Stimulated activated CD4-positive, alpha-beta T cell treated with anti-CD3 and anti-CD28 coated beads, Interleukin-1b, Interleukin-23, amount 100 ng/mL, for 1 hour (primary cell): ENCODE measurements around the gene FAM83G.
A peak's percentile ranks its signal among the peaks of the same experiment; 100 is the strongest.

ENCODE experiments used
- DNase-seq, 2 donors: peaks; one replicate each; pipeline ENCODE4 v3.0.0-alpha.2; 2020; ENCODE audit warnings: low read depth in 2 of 2

Gene FAM83G

DNA sequence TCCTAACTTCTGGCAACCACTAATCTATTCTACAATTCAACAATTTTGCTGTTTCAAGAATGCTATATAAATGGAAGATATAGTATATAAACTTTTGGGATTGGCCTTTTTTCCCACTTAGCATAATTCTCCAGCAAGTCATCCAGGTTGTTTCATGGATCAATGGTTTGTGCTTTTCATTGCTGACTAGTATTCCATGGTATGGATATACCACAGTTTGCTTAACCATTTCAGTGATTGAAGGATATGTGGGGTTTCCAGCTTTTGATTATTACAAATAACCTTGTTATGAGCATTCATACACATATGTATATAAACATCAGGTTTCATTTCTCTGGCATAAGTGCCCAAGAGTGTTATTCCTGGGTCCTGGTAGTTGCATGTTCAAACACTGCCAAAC lies 2.1 kb upstream of the FAM83G start:
- DNase-seq, result no peak

DNA sequence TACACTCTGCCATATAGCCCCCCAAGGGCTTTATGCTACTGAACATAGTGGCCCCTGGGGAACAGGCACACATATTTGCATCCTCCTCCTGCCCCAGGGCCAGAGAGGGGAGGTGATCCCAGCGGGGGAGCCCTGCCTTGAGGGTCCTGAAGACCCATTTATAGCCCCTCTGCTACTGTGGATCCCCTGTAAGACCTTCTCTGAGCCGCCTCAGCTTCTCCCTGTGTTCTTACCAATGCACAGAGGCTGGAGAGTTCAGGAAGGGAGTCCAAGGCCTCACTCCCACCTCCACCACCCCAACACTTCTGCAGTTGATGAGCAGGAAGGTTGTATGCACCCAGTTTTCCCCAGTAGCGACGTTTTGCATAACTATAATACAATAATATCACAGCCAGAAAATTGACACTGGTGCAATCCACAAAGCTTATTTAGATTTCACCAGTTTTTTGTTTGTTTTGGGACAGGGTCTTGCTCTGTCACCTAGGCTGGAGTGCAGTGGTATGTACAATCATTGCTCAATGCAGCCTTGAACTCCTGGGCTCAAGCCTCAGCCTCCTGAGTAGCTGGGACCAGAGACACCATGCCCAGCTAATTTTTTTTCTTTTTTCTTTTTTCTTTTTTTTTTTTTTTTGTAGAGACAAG lies 1.3 kb upstream of the FAM83G start:
- no peak for DNase-seq

DNA sequence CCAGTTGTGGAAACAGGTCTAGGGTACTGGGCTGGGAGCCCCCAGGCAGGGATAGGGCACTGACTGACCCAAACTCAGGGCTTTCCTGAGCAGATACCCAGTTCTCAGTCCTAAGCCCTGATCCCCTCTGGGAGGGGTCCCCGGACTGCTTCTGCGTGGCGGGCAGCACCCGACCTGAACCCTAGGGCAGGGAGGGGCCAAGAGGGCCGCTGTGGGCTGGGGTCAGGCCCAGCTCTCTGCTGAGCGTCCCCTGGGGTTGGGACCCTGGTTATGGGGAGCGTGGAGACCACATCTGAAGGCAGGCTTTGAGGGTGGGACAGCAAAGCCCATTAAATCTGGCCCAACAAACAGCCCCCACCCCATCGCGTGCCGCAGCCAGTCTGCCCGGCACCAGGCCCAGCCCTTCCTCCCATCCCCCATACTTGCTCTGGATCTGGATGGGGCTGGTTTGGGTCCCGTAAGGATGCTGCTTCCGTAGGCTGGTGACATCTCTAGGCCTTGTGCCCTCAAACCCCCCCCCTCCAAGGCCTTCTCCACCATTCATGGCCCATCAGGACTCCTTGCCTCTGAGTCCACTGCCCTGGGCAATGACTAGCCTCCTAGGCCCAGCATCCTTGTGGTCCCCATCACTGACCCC lies 691 bp upstream of the FAM83G start:
- DNase-seq, result no peak

DNA sequence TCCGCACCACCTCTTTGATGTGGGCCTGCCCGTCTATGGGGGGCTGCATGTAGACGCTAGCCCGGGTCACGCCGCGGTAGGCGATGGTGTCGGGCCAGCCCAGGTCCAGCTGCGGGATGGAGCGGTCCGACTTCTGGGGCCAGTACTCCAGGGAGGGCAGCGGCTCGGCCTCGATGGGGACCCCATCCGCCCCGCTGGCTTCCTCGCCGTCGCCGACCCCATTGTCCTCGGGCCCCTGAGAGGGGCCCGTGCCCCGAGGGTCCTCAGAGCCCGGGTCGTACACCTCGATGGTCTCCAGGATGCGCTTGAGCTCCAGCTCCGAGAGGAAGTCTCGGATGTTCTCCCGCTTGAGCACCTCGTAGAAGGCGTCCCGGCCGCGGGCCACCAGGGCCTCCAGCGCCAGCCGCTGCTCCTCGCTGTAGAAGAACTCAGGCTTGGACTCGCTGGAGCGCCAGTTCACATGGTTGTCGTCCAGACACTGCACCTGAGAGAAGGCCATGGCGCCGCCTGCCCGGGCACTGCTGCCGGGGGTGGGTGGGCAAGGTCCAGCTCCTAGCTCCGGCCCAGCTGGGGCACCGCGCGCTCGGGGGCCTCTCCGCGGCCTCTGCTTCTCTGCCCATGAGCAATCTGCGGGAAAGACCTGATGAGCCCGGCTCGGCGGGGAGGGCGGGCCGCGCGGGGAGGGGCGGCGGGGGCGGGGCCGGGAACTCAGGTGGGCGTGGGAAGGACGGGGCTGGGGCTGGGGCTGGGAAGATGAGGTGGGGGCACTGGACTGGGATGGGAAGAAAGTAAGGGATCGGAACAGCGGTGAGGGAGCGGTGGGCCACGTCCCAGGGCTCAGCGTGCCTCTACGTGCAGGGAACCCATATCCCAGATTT lies 782 bp downstream of the FAM83G start:
- DNase-seq, result peak in 1 of 2 donors; percentile 50

DNA sequence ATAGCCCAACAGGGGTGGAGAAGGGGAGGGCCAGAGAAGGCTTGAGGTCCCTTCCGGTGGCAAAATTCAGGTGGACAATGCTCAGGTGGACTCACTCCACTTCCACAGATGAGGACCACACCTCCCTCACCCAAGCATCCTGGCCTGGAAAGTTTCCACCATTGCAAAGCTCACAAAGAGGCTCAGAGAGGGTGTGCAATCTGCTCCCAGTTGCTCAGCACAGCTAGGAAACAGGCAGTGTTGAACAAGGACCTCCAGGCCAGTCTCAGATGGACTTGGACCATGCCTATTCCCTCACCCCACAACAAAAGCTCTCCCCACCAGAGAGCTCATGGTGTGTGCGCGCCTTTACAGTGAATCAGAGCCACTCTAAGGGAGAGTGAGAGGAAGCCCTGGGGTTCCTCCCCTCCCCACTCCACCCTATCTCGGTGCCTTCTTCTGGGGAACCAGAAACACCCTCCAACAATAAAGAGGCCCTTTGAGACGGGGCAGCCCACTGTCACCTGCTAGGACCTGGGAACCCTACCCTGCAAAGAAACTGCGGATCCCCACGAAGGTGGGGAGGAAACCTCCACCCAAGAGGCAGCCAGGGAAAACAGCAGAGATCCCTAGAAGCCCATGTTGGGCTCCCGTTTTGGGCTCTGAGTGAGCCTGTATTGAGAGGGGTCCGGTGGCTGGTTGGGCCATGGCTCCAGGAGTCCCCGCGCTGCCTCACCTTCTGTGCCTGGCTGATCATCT lies 1.6 kb downstream of the FAM83G start:
- DNase-seq, result no peak

DNA sequence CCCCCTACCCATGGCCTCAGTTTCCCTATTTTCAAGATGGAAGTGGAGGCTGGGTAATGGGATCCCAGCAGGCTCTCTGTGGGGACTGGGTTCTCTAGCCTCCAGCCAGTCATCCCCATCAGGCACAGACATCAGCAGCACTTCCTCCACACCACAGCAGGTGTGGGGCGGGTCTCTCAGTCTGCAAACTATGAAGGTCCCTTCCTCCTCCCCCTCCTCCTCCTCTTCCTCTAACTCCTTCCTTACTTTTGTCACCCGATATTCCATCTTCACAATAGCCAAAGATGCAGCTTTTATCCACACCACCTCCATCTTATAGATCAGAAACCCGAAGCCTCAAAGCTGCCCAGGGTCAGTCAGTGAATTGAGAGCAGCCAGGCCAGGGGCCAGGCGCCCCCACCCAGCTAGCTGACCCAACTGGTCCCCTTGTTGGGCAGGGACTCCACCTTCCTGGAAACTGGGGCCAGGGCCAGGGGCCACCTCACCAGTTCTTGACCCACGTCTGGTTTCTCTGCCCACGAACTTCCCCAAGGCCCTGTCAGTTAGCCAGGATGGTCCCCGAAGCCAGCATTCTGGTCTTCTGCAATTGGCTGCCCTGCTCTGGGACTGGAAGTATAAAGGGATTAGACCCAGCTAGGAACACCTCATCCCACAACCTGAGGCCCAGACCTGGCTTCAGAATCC lies 2.5 kb downstream of the FAM83G start:
- DNase-seq, result no peak

DNA sequence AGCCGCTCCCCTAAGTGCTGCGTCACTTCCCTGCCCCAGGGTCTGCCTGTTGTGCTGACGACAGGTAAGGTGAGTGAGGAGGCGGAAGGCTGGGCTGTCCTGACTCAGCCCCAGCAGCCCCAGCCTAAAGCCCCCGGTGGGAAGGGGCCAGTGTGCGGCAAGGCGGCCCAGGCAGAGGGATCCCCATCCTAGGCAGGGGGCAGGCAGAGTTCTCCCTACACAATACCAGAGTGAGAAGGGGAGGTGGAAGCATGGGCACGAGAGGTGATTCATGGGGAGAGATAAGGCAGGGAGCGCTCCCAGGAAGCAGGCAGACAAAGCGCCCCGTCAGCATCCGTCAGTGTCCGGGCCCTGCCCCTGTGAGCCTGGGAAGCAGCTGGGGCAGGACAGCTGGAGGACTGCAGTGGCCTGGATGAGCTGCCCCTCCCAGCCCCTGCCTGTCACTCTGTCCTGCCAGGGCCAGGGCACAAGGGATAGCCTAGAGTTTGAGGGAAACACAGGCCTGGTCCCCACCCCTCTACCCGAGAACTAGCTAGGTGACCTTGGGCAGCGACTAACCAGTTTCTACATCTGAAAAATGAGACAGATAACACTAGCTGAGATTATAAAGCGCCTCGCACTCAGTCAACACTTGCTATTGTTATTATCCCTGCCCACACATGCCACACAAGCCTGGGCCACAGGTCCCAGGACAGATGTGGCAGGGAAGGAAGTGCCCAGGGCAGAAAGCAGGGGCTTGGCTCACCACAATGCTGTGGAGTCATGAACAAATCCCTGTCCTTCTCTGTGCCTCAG lies 3.8 kb downstream of the FAM83G start:
- DNase-seq, result no peak

DNA sequence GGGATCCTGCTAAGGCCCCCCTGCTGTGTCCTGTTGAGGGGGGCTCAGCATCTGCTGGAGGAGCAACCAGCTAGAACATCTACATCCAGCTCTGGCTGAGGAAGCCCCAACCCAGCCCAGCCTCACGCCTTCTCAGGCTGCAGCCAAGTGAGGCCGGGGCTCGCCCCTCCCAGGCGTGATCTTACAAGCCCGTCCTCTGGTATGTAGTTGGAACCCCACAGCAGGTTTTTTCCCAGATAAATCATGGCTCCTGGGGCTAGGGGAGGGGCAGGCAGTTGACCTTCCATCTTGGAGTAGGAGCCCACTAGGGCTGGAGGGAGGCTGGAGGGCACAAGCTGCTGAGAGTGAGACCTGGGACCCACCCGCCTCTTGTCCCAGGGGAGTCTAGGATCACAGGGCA lies 4.7 kb downstream of the FAM83G start:
- no peak for DNase-seq

DNA sequence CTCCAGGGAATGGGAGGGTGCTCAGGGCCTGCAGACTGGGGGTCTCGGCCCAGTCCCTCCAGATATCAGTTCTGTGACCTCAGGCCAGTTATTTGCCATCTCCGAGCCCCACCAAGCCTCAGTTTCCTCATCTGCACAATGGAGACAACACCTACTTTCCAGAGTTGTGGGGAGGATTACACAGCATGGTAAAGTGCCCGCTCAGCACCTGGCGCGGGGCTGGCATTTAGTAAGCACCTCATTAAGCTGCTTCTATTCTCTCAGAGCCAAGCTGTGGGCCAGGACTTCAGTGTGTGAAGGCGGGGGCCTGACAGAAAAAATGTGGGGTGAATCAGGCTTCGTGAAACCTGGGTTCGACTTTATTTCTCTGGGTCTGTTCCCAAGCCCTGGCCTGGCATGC lies 5.2 kb downstream of the FAM83G start:
- no peak for DNase-seq

DNA sequence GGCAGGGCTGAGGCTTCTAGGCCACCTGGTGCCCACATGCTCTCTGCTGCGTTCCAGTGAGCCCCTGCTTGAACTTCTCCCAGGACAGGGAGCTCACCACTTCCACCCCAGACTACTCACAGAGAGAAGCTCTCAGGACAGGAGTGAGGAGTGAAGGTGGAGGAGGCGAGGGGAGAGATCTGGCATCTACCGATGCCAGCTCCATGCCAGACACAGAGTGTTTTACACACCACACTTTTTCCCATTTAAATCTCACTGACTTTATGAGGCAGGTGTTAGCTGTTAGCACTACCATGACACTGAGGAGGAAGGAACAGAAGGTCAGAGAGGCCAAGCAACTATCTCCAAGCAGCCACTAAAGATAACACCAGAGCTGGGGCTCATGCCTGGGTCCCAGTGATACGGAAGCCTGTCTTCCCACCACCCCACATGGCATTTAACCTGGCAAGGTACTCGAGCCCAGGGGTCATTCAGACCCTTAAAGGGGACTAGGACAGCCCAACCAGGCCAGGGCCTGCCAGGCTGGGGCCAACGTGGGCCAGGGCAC lies 6.8 kb downstream of the FAM83G start:
- no peak for DNase-seq

DNA sequence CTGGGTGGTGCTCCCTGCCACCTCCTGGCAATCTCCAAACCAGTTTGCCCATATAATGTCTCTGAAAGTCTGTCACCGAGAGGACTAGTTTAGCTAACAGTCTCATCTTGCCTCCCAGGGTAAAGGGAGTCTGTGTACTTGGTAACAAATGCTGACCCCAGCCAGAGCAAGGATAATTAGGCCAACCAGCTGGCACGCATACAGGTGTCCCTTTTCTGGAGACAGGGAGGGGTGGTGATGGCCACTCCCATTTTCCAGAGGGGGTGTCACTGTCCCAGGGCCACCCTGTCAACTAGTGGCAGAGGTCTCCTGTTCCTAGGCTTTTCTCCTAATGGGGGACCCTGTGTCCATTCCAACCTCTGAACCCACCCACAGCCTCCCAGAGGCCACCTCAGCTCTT lies 8.1 kb downstream of the FAM83G start:
- no peak for DNase-seq

DNA sequence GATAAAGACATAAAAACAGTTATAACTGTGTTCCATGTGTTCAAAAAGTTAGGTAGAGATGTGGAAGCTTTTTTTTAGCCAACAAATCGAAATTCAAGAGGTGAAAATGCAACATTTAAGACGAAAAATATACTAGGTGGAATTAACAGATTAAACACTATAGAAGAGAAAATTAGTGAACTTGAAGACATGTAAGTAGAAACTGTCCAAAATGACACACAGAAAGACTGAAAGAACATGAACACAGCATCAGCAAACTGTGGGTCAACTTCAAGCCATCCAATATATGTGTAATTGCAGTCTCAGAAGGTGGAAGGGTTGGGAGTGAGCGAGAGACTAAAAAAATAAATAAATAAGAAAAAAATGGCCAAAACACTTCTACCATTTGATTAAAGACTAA lies 9.3 kb downstream of the FAM83G start:
- no peak for DNase-seq

DNA sequence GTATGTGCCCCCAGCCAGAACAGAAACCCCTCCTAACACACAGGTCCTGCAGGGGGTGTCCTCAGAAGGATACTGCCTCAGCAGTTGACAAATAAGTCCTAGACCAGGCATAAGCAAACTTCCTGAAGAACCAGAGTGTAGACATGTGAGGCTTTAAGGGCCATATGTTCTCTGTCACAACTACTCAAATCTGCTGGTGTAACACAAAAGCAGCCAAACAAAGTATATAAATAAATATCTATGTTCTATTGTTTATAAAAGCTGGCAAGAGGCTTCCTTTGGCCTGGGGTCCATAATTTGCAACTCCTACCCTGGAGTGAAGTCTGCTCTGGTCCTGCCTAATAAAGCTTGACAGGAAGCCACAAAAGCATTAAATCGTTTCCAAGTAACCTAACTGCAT lies 9.9 kb downstream of the FAM83G start:
- DNase-seq, result no peak

DNA sequence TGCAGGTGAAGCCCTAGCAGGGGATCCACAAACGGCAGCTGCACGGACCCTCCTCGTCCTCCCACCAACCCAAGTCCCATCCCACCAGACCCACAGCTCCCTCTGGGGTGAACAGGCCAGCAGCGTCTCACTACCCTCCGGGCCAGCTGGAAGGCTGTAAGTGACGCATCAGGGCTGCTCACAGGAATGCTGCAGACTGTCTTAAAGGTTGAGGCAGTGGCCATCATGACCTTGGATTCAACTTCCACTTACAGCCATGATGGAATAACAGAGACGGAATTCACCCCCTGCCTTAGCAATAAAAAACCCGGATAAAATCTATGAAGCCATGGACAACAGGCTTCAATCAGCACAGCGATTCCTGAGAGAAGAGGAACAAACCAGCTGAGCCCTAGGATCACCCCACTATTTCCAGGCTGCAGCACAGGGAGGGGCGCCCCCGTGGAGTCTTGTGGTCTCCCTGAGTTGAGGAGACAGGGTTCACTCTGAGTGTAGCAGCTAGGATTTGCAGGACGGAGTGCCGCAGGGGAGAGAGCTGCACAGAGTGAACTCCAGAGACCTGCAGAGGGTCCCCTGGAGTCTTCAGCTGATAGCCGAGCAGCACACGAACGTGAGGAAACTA lies 10.5 kb downstream of the FAM83G start:
- DNase-seq, result no peak

DNA sequence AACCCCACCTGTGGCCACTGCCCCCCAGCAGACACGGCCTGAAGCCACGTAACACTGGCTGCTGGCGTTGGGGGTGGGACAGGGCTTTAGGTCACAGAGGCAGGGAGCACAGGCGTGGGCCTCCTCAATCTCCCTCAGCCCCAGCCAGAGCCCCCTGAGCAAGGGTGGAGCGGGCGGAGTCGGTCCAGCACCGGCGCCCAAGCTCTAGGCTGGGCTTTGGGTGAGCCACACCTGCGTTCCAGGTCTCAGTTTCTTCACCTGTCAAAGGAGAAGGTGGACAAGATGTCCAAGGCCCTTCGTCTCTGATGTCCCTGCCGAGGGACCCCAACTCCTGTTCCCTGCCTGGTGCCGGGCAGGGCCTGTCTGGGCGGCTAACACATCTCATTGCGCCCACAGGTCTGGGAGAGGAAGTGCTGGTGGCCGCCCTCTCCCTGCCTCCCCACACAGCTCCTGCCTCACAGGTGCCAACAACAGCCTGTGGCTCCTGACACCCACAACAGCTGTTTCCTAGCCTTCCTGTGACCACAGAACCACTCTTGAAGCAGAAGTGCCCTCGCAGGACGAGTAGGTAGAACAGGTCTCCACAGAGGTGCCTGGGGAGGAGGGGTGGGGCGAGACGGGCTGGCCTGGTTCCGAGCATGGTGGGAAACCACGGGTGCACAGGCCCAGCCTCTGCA lies 12.0 kb downstream of the FAM83G start:
- DNase-seq, result no peak

DNA sequence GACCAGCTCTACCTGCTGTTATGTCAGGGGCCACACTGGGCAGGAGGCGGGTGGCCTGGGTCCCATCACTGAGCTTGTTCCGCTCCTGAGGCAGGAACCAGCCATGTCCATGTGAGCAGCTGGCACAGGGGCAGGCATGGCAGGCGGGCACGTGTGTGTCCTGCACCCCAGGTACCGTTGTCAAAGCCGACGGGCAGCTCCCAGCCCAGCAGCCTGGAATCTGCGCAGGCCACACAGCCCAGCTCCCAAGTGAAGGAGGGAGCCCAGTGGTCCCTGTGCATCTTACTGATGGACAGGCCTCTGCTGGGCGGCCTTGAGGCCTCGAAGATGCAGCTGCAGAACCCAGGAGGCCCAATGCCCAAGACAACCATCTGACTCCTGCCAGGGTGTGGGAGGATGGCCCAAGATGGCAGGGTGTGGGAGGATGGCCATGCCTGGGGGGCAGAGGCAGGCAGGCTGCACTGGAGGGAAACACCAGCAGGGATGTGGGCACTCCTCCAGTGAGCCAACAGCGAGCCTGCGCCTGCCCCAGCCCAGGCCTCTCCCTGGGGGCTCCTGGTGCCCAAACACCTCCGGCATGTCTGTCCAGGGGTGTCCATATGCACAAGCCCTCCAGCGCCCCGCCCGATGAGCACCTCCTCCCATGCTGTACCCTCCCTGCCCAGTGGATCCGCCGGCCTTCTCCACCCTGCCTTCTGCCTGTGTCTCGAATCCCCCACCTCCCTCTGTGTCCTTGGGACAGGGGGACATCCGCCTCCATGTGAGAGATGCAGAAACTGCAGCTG lies 12.8 kb downstream of the FAM83G start:
- DNase-seq, result no peak

DNA sequence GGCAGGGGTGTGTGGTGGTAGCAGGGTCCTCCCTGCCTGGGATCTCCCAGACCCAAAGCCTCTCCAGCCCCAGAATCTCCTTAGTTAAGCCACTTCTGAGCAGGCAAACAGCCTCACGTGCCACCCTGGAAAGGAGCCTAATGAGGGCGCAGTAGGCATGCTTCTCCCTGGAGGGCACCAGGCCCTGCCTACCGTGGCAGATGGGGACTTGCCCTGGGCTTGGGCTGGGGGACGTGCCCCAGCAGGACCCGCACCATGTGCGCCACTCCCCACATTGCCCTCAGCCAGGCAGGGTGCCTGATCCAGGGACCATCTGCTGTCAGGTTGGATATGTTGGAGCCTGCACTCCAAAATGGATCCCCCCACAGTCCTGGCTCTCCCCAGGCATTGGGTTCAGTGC lies 14.2 kb downstream of the FAM83G start:
- DNase-seq, result no peak

DNA sequence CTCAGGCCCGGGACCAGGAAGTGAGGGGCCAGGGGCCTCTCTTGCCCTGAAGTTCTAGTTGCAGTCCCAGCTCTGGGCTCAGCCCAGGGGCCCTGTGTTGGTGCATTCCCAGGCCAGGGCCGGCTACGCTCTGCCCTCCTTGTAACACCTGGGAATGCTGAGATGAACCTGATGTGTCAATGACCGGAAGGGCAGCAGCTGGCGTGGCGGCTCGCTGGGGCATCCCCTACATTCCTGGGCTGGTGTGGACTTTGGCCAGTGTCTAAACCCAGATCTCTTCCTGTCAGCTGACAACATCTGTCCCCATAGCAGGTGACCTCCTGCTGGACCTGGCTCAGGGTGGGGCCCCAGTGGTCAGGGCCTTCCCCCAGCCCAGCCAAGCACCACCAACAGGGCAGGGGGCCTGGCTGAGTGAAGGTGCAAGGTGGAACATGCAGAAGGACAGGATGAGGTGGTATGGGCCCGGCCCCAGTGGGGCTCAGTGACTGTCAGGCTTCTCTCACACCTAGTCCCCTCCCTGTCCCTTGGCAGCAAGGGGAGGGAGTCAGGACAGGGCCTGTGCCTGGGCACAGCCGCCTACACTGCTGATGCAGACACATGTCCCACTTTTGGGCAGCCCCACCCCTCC lies 15.9 kb downstream of the FAM83G start:
- DNase-seq, result no peak
